ENCODE measurements around the gene CSF2. TPM values are rescaled to one million over a fixed set of nuclear protein-coding genes. Genes with fewer than 3 reads are reported as not detected.

CSF2 gene
- total RNA-seq, 1 experiment from 2014 or later = 0.30 TPM

GRCh38 chr5:132067451-132067850, 6.1 kb upstream of the CSF2 start:
- ChIA-PET POLR2A (no interaction called here), RAD21 (ENCODE audit: low non-redundant PET in 1 of 2, low total read pairs in 2 of 2, uncharacterized antibody in 2 of 2, unreplicated experiment in 2 of 2) (no interaction called here), CTCF (no interaction called here)
- H2AFZ ChIP-seq (ENCODE audit: low read depth, low read length, poor library complexity, severe bottlenecking) = no peak overlapping the region
- H3K4me2 ChIP-seq (ENCODE audit: low read length) = no peak overlapping the region
- no peaks in the 10 kb centered on the region for H4K20me1 ChIP-seq (ENCODE audit: insufficient read depth)
- DNase-seq (ENCODE audit: low read depth, low spot score) = no peak
- intact Hi-C loops (cut with micrococcal nuclease) = loop anchor here (5.0 to 10.0 kb wide), 2 partner anchors 207 to 435 kb away; no protein-coding TSS in a partner anchor
- no peak overlapping the region for H3K9ac ChIP-seq (ENCODE audit: low read length)
- no peak overlapping the region for H3K27ac ChIP-seq (ENCODE audit: low read depth, low read length)
- no peaks in the 10 kb centered on the region for H3K79me2 ChIP-seq (ENCODE audit: insufficient read depth, low read length)
- ATAC-seq = no peak
- H3K4me3 ChIP-seq (replicated peaks in 1 of 2; ENCODE audit: low read depth in 1 of 2, low read length in 2 of 2) = no peak overlapping the region
- H3K4me1 ChIP-seq (ENCODE audit: control insufficient read depth in 1 of 2, insufficient read depth in 2 of 2, low read length in 2 of 2) = peaks cover 0 to 4% of the 10 kb centered on the region in 2 experiments; a peak in 1 of 4 replicates
- H3K9me3 ChIP-seq (ENCODE audit: control insufficient read depth in 1 of 2, insufficient read depth in 1 of 2, low read depth in 1 of 2, low read length in 2 of 2) = no peaks in the 10 kb centered on the region
- no peaks in the 10 kb centered on the region for H3K9me2 ChIP-seq (ENCODE audit: insufficient read depth)
- TF ChIP-seq POLR2A (IDR thresholded peaks at IDR 0.05; ENCODE audit: borderline replicate concordance, extremely low read depth, insufficient read depth, insufficient read length) = no peak
- TF ChIP-seq POLR2AphosphoS5 (IDR thresholded peaks at IDR 0.05; ENCODE audit: low read depth, low read length) = no peak
- TF ChIP-seq ATF3 (IDR thresholded peaks at IDR 0.05) = no peak
- no TSS peak for BruUV-seq (replicated peaks)
- H3K36me3 ChIP-seq (ENCODE audit: control insufficient read depth in 1 of 2, insufficient read depth in 2 of 2, low read length in 2 of 2) = no peaks in the 10 kb centered on the region
- H3K27me3 ChIP-seq (ENCODE audit: insufficient read depth, low read length) = no peaks in the 10 kb centered on the region

- DNase-seq (ENCODE audit: low read depth, low spot score) (no peak), ATAC-seq (no peak)
- Histone ChIP-seq H3K4me1 (ENCODE audit: control insufficient read depth in 1 of 2, insufficient read depth in 2 of 2, low read length in 2 of 2) (peaks cover 0 to 7% of the 10 kb centered on the region in 2 experiments; a peak in 2 of 4 replicates), H3K4me2 (ENCODE audit: low read length) (no peak overlapping the region), H3K27ac (ENCODE audit: low read depth, low read length) (no peak overlapping the region), H3K9ac (ENCODE audit: low read length) (no peak overlapping the region), H3K4me3 (replicated peaks in 1 of 2; ENCODE audit: low read depth in 1 of 2, low read length in 2 of 2) (no peak overlapping the region), H3K27me3 (ENCODE audit: insufficient read depth, low read length) (no peaks in the 10 kb centered on the region), H3K9me3 (ENCODE audit: control insufficient read depth in 1 of 2, insufficient read depth in 1 of 2, low read depth in 1 of 2, low read length in 2 of 2) (no peaks in the 10 kb centered on the region), H3K79me2 (ENCODE audit: insufficient read depth, low read length) (no peaks in the 10 kb centered on the region), H3K9me2 (ENCODE audit: insufficient read depth) (no peaks in the 10 kb centered on the region), H4K20me1 (ENCODE audit: insufficient read depth) (no peaks in the 10 kb centered on the region), H3K36me3 (ENCODE audit: control insufficient read depth in 1 of 2, insufficient read depth in 2 of 2, low read length in 2 of 2) (no peaks in the 10 kb centered on the region), H2AFZ (ENCODE audit: low read depth, low read length, poor library complexity, severe bottlenecking) (no peak overlapping the region)
- no TSS peak for BruUV-seq (replicated peaks)
- intact Hi-C loops (cut with micrococcal nuclease) = loop anchor here (5.0 to 10.0 kb wide), 2 partner anchors 207 to 434 kb away; no protein-coding TSS in a partner anchor
- ChIA-PET CTCF (no interaction called here), POLR2A (no interaction called here), RAD21 (ENCODE audit: low non-redundant PET in 1 of 2, low total read pairs in 2 of 2, uncharacterized antibody in 2 of 2, unreplicated experiment in 2 of 2) (no interaction called here)
- TF ChIP-seq EGR1 (IDR thresholded peaks at IDR 0.05; ENCODE audit: low read depth) (no peak), ELF1 (IDR thresholded peaks at IDR 0.05; ENCODE audit: borderline replicate concordance, low read depth) (no peak), POLR2AphosphoS5 (IDR thresholded peaks at IDR 0.05; ENCODE audit: low read depth, low read length) (no peak), SRF (IDR thresholded peaks at IDR 0.05; ENCODE audit: low read depth) (no peak), REST (IDR thresholded peaks at IDR 0.05; ENCODE audit: low read depth) (no peak), ZFX (IDR thresholded peaks at IDR 0.05) (no peak), EZH2 (IDR thresholded peaks at IDR 0.05) (no peak), SP1 (IDR thresholded peaks at IDR 0.05; ENCODE audit: low read depth) (no peak), ZNF274 (IDR thresholded peaks at IDR 0.05; ENCODE audit: low read depth, low read length) (no peak), EZH2phosphoT487 (IDR thresholded peaks at IDR 0.05; ENCODE audit: borderline replicate concordance) (no peak), CTCF (IDR thresholded peaks at IDR 0.05 in 2 of 3, conservative IDR thresholded peaks at IDR 0.05 in 1 of 3; ENCODE audit: borderline replicate concordance in 1 of 3, insufficient read depth in 1 of 3, low read depth in 2 of 3, low read length in 2 of 3) (no peak), ATF3 (IDR thresholded peaks at IDR 0.05) (no peak)
Observed at GRCh38 chr5:132067941-132068808, 5.4 kb upstream of the CSF2 start.

Measured in HCT116 (cell line).